ENCODE data around the gene GPR78.

The GPR78 gene

DNA sequence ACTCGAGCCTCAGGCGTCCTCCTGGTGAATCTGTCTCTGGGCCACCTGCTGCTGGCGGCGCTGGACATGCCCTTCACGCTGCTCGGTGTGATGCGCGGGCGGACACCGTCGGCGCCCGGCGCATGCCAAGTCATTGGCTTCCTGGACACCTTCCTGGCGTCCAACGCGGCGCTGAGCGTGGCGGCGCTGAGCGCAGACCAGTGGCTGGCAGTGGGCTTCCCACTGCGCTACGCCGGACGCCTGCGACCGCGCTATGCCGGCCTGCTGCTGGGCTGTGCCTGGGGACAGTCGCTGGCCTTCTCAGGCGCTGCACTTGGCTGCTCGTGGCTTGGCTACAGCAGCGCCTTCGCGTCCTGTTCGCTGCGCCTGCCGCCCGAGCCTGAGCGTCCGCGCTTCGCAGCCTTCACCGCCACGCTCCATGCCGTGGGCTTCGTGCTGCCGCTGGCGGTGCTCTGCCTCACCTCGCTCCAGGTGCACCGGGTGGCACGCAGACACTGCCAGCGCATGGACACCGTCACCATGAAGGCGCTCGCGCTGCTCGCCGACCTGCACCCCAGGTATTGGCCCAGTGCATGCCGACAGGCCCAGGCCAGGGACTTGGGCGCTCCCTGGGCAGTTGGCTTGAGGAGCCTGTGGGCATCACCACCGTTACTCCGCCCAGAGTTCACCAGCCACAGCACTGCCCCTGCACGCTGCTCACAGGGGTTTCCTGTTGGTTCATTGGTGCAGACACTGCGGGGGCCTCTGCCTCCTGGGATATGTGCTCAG lies 1.1 kb downstream of the GPR78 start:
- TF ChIP-seq, protein P1, sequence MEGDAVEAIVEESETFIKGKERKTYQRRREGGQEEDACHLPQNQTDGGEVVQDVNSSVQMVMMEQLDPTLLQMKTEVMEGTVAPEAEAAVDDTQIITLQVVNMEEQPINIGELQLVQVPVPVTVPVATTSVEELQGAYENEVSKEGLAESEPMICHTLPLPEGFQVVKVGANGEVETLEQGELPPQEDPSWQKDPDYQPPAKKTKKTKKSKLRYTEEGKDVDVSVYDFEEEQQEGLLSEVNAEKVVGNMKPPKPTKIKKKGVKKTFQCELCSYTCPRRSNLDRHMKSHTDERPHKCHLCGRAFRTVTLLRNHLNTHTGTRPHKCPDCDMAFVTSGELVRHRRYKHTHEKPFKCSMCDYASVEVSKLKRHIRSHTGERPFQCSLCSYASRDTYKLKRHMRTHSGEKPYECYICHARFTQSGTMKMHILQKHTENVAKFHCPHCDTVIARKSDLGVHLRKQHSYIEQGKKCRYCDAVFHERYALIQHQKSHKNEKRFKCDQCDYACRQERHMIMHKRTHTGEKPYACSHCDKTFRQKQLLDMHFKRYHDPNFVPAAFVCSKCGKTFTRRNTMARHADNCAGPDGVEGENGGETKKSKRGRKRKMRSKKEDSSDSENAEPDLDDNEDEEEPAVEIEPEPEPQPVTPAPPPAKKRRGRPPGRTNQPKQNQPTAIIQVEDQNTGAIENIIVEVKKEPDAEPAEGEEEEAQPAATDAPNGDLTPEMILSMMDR (IDR thresholded peaks at IDR 0.05; ENCODE audit: control insufficient read depth, extremely low read depth, insufficient read depth), result no peak
- no peak overlapping the region for H3K4me3 ChIP-seq (ENCODE audit: low read depth, low read length)
- no peak for DNase-seq (ENCODE audit: low read depth)

DNA sequence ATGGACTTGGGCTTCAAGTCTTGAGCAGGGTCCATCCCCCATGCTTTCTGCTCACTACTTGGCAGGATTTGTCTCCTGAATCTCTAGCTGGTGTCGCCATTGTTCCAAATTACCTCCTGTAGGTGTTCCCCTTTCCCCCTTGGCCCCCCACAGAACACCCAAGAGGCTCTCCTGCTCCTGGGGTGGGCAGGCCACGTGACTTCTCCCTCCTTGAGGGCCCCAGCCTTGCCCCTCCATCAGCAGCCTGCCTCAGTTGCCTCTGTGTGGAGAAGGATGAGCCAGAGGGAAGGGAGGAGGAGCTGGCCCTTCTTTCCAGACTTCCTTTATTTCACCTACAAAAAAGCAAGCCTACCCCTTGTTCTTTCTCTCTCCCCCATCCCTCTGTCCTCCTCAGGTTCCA lies 1.8 kb downstream of the GPR78 start:
- no peak for DNase-seq (ENCODE audit: low read depth)
- TF ChIP-seq, protein P1 (IDR thresholded peaks at IDR 0.05; ENCODE audit: control insufficient read depth, extremely low read depth, insufficient read depth), result no peak
- H3K4me3 ChIP-seq (ENCODE audit: low read depth, low read length), result no peak overlapping the region

DNA sequence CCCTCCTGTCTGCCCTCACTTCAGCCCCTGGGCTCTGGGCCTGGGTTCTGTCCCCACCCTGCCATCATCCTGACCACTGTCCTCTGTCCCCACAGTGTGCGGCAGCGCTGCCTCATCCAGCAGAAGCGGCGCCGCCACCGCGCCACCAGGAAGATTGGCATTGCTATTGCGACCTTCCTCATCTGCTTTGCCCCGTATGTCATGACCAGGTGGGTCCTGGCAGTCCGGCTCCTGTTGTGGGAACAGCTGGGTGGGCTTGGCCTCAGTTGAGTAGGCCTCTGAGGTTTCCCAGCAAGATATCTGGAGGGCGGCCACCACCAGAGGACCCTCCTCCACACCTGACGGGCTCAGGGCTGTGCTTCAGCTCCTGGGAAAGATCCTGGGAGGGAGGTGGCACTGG lies 2.2 kb downstream of the GPR78 start:
- no peak overlapping the region for H3K4me3 ChIP-seq (ENCODE audit: low read depth, low read length)
- TF ChIP-seq, protein P1 (IDR thresholded peaks at IDR 0.05; ENCODE audit: control insufficient read depth, extremely low read depth, insufficient read depth), result no peak
- no peak for DNase-seq (ENCODE audit: low read depth)

DNA sequence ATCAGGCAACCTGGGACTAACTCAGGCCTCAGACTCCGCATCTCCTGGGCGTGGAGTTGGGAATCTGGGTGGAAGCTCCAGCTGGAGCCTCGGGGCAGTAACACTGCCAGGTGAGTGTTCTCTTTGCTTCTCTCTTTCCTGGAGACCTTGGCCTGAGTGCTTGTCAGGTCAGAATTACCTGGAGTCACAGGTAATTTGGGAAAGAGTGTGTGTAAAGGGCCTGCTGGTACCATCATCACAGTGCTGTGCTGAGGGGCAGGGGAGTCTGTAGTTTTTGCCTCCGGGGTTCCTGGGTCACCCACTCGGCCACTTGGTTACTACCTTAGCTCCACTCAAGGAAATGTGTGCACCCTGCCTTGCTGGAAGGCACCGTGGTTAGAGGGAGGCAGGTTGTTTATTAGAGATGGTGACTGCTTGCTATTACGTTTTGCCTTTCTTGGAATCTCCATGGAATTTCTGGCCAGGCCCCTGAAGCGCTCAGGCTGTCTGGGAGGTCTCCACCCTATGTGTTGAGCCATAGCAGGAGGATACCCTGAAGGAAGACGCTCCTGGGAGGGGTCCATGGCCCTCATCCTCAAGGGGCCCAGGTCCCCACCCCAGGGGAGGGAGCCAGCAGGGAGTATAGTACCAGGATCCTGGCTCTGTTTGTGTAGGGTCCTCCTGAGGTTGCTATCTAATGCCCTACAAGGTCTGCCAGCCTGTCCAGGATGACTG lies 2.9 kb downstream of the GPR78 start:
- H3K4me3 ChIP-seq (ENCODE audit: low read depth, low read length), result no peak overlapping the region
- no peak for DNase-seq (ENCODE audit: low read depth)
- TF ChIP-seq, protein P1 (IDR thresholded peaks at IDR 0.05; ENCODE audit: control insufficient read depth, extremely low read depth, insufficient read depth), result no peak

DNA sequence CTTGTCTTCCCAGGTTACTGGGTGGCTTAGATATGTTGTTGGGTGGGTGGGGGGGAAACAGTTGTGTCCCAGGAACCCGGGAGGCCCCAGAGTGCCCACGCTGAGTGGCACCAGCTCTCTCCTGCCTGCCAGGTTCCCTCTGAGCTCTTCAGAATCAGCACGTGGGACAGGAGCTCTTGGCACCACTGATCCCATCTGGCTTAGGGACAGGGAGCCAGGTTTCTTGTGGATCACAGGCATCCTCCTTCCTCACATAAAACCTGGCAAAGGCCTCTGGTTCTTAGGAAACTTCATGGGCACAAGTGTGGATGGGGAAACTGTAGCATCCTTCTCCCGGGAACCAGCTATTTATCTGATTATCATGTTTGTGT lies 3.4 kb downstream of the GPR78 start:
- no peak overlapping the region for H3K4me3 ChIP-seq (ENCODE audit: low read depth, low read length)
- TF ChIP-seq, protein P1 (IDR thresholded peaks at IDR 0.05; ENCODE audit: control insufficient read depth, extremely low read depth, insufficient read depth), result no peak
- no peak for DNase-seq (ENCODE audit: low read depth)

DNA sequence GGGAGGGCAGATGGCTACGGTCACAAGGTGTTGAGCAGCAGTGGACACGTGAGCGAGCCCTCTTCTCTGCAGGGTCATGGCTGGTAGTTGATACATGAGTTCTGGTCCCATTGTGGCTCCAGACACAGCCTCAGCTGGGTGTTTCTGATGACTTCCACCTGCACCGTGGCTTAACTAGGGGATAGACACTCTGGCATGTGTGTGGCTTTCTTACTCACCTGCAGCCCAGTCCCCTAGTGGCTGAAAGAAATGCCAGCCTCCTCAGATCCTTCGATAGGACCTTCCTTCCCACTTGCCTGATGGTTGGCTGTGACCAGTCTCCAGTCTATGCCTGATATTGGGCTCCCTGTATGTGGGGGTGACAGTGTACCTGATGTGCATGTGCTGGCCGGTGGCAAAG lies 5.0 kb downstream of the GPR78 start:
- TF ChIP-seq, protein P1 (IDR thresholded peaks at IDR 0.05; ENCODE audit: control insufficient read depth, extremely low read depth, insufficient read depth), result peak; percentile 28
- DNase-seq (ENCODE audit: low read depth), result no peak
- H3K4me3 ChIP-seq (ENCODE audit: low read depth, low read length), result no peak overlapping the region
